Activated CD8-positive, alpha-beta memory T cell treated with anti-CD3 and anti-CD28 coated beads for 1 hour (primary cell): Measurements from ENCODE around the gene TINCR.

Source experiments
- DNase-seq, 2 donors: peaks; one replicate each; pipeline ENCODE4 v3.0.0-alpha.2; 2020; ENCODE audit warnings: low read depth in 1 of 2; ENCODE audit errors: extremely low read depth in 1 of 2

Gene TINCR

GRCh38 chr19:5519076-5519475 is 48.7 kb downstream of the TINCR start:
- DNase-seq: no peak

GRCh38 chr19:5515737-5516136 is 52.0 kb downstream of the TINCR start:
- DNase-seq: no peak

GRCh38 chr19:5514001-5514400 is 53.8 kb downstream of the TINCR start:
- DNase-seq: no peak

- DNase-seq: no peak
Measured at GRCh38 chr19:5512715-5513114, 55.0 kb downstream of the TINCR start.
